Measurements from ENCODE around the gene IGSF3. TPM values are rescaled to one million over a fixed set of nuclear protein-coding genes. Genes with fewer than 3 reads are reported as not detected.

Gene IGSF3
- total RNA-seq, 2 donors from 2014 or later = 23.2 to 30.4 TPM

DNA sequence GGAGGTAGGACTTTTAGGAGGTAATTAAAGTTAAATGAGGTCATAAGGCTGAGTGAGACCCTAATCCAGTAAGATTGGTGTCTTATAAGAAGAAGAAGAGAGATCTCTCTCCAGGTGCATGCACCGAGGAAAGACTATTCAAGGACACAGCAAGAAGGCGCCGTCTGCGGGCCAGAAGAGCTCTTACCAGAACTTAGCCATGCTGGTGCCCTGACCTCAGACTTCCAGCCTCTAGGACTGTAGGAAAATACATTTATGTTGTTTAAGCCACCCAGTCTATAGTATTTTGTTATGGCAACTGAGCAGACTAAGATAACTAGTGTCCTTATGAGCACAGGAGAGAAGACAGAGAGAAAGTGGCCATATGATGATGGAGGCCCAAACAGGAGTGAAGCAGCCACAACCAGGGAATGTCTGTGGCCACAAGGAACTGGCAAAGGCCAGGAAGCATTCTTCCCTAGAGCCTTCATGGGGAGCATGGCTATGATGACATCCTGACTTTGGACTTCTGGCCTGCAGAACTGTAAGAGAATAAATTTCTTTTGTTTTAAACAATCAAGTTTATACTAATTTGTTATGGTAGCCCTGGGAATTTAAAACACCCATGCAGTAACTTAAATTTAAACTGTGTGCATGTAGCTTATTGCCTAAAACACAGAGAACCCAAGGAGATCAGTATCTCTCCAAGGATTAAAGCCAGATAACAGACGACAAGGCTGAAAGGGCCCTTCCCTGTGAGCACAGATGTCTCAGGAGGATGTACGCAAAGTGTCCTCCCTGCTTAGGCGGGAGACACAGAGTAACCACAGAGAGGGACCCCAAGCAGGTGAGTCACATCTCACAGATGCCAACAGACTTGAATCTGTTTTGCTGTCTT, 86.8 kb downstream of the IGSF3 start:
- WGBS = 73% methylated on average over 7 of the region's 7 CpGs
- no peaks in the 10 kb centered on the region for H3K27me3 ChIP-seq (replicated peaks; ENCODE audit: insufficient read depth)

DNA sequence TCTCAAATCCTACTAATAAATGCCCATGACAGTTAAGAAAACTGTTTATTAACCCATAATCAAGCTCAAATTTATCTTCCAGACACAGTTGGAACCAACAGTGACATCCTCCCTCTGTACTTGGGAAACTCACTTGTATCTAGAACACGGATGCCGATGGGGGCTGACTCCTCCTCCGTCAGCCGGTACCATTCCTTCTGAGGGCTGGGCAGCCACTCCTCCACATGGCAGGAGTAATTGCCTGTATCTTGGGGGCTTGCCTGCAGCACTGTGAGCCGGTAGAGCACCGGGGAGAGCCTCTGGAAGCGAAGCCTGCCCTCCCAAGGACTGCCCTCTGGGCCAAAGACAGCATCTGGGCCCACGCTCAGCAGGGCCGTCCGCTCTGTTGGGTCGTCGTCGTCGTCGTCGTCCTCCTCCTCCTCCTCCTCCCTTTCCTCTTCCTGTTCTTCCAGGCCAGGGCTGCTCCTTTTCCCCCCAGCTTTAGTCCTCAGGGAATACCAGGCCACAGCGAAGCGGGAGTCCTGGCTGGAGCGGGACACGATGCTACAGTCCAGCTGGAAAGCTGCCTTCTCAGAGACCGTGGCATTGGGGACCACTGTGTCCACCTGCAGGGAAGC, 88.2 kb downstream of the IGSF3 start:
- H3K4me1 ChIP-seq (replicated peaks) = peaks cover 4% of the 10 kb centered on the region
- H3K36me3 ChIP-seq = no peaks in the 10 kb centered on the region
- no peak overlapping the region for H3K4me3 ChIP-seq
- no peak for DNase-seq (ENCODE audit: low spot score)
- H3K9me3 ChIP-seq = no peaks in the 10 kb centered on the region
- no peaks in the 10 kb centered on the region for H3K27me3 ChIP-seq (replicated peaks; ENCODE audit: insufficient read depth)
- intact Hi-C loops (cut with DNase I) = no loop called here
- TF ChIP-seq, protein P1, sequence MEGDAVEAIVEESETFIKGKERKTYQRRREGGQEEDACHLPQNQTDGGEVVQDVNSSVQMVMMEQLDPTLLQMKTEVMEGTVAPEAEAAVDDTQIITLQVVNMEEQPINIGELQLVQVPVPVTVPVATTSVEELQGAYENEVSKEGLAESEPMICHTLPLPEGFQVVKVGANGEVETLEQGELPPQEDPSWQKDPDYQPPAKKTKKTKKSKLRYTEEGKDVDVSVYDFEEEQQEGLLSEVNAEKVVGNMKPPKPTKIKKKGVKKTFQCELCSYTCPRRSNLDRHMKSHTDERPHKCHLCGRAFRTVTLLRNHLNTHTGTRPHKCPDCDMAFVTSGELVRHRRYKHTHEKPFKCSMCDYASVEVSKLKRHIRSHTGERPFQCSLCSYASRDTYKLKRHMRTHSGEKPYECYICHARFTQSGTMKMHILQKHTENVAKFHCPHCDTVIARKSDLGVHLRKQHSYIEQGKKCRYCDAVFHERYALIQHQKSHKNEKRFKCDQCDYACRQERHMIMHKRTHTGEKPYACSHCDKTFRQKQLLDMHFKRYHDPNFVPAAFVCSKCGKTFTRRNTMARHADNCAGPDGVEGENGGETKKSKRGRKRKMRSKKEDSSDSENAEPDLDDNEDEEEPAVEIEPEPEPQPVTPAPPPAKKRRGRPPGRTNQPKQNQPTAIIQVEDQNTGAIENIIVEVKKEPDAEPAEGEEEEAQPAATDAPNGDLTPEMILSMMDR (IDR thresholded peaks at IDR 0.05) = no peak
- no peak for TF ChIP-seq POLR2A (IDR thresholded peaks at IDR 0.05)
- WGBS = 80% methylated on average over 21 of the region's 21 CpGs
- H3K27ac ChIP-seq = no peak overlapping the region

More for the DNA sequence above, 86.8 kb downstream of the IGSF3 start:
- Histone ChIP-seq H3K9me3 (no peaks in the 10 kb centered on the region), H3K36me3 (no peaks in the 10 kb centered on the region), H3K27ac (no peak overlapping the region), H3K4me1 (replicated peaks) (peaks cover 4% of the 10 kb centered on the region), H3K4me3 (no peak overlapping the region)
- intact Hi-C loops (cut with DNase I) = no loop called here
- TF ChIP-seq POLR2A (IDR thresholded peaks at IDR 0.05) (no peak), POLR2AphosphoS5 (IDR thresholded peaks at IDR 0.05) (no peak)
- TF ChIP-seq, protein P1 (IDR thresholded peaks at IDR 0.05) = no peak
- DNase-seq (ENCODE audit: low spot score) = no peak

- WGBS = 97% methylated on average over 1 of the region's 1 CpG
- Histone ChIP-seq H3K27me3 (replicated peaks; ENCODE audit: insufficient read depth) (no peaks in the 10 kb centered on the region), H3K4me3 (no peak overlapping the region), H3K36me3 (no peaks in the 10 kb centered on the region), H3K27ac (no peak overlapping the region), H3K9me3 (no peaks in the 10 kb centered on the region), H3K4me1 (replicated peaks) (peaks cover 4% of the 10 kb centered on the region)
- intact Hi-C loops (cut with DNase I) = no loop called here
- no peak for DNase-seq (ENCODE audit: low spot score)
- TF ChIP-seq, protein P1 (IDR thresholded peaks at IDR 0.05) = no peak
- no peak for TF ChIP-seq POLR2AphosphoS5 (IDR thresholded peaks at IDR 0.05)
- TF ChIP-seq POLR2A (IDR thresholded peaks at IDR 0.05) = no peak
These were observed 89.0 kb downstream of the IGSF3 start for GRCh38 chr1:116578581-116578980.

DNA sequence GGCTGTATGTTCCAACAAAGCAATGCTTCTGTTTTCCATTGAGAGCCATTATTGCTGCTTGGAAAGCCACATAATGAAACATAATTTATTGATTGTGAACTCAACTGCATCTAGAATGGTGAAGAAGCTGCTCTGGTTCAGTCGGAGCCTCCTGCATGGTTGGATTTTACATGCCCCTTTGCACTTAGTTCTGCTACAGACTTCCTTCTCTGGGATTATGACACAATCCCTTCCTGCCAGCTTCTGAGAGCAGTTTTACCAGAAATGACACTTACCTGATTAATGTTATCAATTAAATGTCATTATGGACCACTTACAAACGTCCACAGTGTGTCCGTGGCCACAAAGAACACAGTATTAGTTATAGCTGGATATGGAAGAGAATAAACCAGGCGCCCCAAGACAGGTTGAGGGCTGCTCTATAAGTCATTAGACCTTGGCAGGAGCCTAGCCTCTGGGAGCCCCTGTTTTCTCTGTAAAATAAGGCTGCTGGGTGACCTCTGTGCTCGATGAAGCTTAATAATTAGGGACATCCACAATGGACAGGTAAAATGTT, 89.7 kb downstream of the IGSF3 start:
- DNase-seq (ENCODE audit: low spot score) = no peak
- H3K27me3 ChIP-seq (replicated peaks; ENCODE audit: insufficient read depth) = no peaks in the 10 kb centered on the region
- no peak overlapping the region for H3K4me3 ChIP-seq
- 81% methylated on average over 5 of the region's 5 CpGs for WGBS
- TF ChIP-seq, protein P1 (IDR thresholded peaks at IDR 0.05) = no peak
- TF ChIP-seq POLR2A (IDR thresholded peaks at IDR 0.05) (no peak), POLR2AphosphoS5 (IDR thresholded peaks at IDR 0.05) (no peak)
- peaks cover 4% of the 10 kb centered on the region for H3K4me1 ChIP-seq (replicated peaks)
- H3K27ac ChIP-seq = no peak overlapping the region
- H3K36me3 ChIP-seq = no peaks in the 10 kb centered on the region
- H3K9me3 ChIP-seq = no peaks in the 10 kb centered on the region
- intact Hi-C loops (cut with DNase I) = no loop called here
